ENCODE results near the gene VRK3.

Gene VRK3

DNA sequence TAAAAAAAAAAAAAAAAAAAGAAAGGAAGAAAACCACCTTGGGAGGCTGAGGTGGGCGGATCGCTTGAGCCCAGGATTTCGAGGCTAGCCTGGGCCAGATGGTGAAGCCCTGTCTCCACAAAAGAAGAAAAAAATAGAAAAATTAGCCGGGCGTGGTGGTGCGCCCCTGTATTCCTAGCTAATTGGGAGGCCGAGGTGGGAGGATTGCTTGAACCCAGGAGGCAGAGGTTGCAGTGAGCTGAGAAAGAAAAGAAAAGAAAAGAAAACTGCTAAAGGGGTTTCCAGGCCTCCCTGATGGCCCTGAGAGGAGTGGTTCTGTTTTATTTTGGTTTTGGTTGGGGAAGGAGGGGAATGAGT is 1.4 kb upstream of the VRK3 start:
- no peak for DNase-seq

DNA sequence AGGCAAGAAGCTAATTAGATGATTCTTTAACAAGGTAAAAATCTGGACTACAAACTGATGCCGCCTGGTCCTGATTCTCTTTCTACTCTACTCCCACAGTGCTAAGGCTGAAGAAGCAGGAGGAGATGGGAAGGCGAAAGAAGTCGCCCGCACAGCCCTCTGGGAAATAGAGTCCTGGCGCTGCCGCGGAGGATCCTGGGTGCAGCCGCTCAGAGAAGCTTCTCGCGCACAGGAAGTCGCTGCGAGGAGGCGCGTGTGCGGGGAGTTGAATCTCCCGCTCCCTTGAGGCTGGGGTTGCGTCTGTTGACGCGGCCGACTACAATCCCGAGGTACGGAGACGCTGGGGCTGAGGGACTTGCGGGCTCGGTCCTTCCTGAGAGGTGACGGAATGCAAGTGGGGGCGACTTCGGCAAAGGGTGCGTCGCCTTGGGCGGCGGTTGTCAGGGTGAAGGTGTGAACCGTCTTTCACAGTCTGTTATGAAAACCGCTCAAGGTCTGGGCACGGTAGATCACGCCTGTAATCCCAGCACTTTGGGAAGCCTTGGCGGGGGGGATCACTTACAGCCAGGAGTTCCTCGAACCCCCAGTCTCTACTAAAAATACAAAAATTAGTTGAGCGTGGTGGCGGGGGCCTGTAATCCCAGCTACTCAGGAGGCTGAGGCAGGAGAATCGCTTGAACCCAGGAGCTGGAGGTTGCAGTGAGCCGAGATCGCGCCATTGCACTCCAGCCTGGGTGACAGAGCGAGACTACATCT is 800 bp upstream of the VRK3 start, which contains the start of gene ZNF473:
Gene ZNF473 (plus strand): TSS at position 212 of the 756 bp plus-strand sequence. CDS start 5,078 bp downstream, outside the sequence.
- DNase-seq = peak; percentile 96

DNA sequence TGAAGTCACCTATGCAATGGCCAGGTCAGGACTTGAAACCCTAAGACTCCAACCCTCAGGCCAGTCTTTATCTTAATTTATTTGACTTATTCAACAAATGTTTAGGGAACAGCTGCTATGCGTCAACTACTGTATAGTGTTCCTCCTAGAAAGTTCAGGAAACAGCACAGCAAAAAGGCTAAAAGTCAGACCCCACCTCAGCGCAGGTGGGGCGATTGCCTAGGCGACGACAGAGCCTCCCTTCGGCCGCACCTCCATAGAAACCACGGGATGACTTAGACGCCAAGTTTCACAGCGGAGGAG is 502 bp downstream of the VRK3 start:
- no peak for DNase-seq

DNA sequence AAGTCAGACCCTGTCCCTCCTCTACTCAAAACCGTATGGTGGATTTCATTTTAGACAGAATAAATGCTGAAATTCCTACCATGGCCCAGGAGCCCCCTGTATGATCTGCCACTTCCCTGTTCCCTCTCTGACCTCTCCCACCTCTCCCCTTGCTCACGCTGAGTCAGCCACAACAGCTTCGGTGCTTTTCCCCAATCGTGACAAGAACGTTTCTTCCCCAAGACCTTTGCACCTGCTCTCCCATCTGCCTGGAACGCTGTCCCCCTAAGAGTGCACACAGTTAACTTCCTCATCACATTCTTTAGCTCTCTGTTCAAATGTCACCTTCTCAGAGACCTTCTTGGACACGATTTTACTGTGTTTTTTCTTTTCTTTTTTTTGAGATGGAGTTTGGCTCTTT is 2.3 kb downstream of the VRK3 start:
- DNase-seq = no peak

DNA sequence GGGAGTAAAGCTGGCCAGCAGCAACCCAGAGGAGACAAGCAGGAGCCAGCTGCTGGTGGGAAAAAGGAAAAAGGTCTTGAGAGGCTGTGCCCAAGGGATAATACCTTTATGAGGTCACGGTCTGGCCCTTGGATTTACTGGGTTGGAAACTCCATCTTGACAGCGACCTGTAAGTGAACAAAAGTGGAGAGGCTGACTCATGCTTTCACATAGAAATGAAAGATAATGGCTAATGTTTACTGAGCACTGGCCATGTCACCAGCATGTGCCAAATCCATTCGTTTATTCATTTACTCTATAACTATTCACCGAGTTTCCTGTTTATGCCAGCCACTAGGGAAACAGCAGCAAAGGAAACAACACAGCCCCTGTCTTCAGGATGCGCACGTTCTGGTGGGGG is 4.7 kb downstream of the VRK3 start:
- no peak for DNase-seq

DNA sequence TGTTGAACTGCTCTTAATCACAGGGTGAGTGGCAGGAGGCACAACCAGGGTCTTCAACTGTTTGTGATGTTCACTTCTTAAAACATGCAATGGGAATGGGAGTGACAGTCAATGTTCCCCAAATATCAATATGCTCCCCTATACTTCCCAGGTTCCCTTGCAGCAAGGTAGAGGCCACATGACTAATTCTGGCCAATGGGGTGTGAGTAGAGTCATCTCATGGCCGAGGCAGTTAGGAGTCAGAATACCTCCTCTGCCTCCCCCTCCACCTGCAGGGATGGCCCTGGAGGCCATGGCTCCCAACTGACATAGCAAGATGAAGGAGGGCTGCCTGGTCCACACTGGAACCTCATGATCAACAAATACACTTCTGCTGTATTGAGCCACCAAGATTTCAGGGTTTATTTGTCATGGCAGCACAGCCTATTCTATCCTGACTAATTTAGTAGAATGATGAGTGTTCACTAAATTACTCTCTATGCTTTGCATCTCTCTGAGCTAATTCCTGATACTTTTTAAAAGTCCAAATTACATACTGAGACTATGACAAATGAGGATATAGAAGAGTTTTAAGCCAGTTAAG is 8.9 kb downstream of the VRK3 start:
- DNase-seq = no peak

DNA sequence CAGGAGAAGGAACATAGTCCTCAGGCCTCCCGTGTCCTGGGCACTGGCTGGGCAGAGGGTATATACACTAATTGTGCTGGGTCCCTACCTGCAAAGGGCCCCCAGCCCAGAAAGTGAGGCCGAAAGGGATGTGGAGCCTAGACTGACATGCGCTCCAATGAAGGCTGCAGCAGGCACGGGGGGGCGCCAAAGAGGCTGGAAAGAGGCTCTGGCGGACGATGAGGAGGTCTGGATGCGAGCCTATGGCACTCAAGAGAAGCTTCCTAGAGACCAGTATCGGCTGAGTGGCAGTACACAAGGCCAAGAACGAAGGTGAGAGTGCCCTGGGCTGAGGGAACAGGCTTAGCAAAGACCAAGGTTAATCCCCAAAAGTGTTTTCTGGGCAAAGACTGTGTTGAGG is 16.6 kb downstream of the VRK3 start:
- DNase-seq = no peak

DNA sequence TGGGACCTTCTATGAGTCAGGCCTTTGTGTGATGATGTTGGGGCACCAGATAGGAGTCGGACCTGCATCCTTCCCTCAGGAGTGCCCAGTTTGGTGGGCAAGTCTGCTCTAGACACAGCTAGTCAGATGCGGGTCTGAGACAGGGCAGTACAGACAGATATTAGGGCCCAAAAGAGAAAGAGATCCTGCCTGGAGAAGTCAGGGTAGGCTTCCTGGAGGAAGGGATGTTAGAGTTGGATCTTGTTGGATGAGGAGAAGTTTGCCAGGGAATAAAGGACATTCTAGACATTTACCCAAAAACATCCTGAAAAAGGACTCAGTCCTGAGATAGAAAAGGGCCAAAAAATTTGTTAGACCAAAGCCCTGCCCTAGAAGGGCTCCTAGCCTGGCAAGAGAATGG is 17.2 kb downstream of the VRK3 start:
- DNase-seq = no peak

DNA sequence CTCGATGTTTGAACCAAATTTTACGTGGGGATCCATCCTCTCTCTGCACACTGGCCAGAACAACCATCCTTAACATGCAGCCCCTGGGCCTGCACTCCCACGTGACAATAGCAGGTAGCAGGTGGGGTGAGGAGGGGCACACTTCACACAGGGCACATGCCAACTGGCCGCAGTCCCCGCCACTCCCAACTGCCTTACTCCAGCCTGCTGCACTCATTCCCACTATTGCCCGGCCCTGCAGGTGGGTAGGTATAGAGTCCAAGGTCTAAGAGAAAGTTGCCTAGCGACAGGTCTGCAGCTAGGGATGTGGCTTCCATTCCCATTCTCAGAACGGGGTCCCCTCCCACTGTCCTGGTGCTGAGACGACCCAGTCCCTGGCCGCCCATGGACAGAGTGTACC is 18.0 kb downstream of the VRK3 start:
- DNase-seq = no peak

DNA sequence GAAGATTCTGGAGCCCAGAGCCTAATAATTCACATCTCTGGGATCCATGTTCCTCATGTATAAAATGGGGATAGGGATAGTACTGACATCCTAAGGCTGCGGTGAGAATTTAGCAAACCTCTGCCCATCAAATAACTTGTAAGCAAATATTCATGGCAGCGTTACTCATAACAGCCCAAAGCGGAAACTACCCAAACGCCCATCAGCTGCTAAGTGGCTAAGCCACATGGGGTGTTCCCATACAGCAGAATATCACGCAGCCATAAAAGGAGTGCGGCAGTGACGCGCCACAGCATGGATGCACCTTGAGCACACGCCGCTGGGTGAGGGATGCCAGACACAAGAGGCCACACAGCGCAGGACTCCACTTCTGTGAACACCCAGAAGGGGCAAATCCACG is 19.7 kb downstream of the VRK3 start:
- DNase-seq = no peak

DNA sequence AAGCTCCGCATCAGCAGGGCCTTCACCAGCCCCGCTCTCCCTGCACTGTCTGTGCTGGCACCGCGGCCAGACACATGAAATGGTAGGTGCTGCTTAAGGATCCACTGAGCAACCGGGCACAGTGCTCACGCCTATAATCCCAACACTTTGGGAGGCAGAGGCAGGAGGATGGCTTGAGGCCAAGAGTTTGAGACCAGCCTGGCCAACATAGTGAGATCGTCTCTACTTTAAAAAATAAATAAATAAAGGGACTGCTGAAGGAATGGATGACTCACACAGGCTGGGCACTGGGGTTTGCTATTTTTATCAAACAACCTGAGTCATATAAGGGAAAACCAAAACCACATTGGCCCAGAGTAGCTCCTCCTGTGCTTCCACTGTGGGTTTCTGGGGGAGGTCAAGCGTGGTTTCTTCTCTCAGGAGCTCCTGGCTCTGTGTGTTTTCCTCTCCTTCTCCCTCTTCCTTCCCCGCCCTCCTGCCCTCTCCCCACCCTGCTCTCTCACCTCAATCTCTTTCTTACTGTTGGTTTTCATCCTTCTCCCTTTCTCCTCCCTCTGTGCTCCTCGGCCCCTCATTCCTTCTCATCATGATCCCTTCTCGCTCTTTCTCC is 21.3 kb downstream of the VRK3 start:
- DNase-seq = peak; percentile 95

DNA sequence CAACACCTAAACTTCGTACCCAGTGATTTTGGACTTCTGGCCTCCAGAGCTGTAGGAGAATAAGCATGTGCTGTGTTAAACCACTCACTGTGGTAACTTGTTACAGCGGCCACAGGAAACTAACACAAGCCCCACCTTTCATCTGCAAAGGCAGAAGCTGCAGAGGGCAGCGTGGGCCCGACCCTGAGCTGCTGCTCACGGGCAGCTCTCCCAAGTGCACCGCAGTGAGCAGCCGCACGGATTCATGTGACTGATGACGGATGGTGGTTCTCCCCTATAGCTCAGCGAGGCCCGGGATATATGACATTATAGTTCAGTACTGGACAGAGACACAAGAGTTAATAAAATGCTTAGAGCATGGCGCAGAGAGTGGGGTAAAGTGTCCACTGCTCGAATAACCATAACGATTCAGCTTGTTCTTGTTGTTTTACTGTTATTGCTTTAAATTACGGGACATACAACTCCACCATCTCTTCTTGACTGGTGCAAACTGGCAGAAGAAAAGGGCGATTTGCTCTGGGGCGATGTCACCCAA is 21.9 kb downstream of the VRK3 start:
- no peak for DNase-seq

DNA sequence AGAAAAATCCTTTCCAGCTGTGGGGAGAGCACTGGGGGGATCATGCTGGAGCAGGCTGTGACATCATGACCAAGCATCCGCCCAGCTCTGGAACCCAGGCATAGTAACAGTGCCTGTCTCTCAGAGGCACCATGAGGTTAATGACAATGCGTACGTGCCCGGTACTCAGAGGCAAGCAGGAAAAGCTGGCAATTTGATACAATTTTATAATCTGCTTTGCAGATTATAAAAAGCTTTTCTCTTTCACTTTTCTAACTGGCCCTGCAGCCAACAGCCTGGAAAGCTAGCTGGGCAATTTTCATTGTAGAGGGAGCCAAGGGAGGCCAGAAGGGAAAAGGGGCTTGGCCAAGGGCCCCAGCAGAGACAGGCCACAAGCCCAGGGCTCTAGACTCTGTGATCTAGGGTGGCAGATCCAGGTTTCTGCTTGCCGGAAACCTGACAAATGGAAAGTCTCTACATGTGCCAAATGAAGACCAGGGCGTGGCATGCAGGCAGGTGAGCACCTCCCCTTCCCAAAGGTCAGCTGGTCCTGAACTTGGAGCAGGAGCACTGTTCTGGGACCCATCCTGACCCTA is 22.7 kb downstream of the VRK3 start:
- no peak for DNase-seq

DNA sequence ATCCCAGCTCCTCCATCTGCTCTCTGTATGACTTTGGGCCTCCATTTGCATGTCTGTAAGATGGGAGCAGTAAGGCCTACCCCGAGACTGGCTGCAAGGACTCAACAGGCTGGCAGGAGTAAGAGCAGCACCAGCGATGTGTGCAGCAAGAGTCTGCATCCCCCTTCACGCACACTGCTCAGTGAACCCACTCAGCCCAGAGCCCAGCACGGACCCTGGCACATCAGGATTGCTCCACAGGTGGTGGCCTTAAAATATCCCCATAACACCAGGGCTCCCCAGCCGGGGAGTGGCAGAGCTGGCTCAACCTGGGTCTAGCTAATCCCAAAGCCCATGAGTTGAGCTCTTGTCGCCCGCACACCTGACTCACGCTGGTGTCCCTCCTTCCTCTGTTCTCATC is 23.4 kb downstream of the VRK3 start:
- DNase-seq = no peak

DNA sequence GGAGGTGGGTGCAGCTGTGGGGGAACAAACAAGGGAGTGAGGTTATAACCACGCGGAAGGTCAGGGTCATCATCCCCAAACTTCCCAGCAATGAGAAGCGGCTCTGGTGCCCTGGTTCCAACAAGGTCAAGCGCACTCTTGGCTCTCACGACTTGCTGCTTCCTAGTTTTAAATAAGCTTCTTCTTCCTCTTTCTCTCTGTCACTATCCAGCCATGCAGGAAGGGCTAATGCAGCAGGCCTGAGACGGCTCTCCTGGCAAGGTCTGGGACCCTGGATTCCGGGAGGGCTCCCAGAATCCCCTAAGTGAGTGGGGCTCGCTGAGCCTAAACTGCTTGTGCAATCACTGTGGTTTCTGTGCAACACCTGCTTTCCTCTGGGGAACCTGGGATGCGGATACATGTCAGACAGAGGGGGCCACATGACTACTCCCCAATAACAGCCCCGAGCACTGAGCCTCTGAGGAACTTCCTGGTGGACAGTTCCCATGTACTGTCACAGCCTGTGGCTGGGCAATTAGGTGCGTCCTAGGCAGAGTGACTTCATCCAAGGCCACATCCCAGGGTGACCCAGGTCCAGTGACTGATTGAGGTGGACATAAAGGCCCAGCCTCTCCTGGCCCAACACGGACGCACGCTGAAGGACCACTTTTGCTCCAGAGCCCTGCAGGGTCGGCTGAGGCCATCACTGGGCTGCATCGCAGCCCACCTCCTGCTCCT is 24.2 kb downstream of the VRK3 start:
- DNase-seq = no peak

DNA sequence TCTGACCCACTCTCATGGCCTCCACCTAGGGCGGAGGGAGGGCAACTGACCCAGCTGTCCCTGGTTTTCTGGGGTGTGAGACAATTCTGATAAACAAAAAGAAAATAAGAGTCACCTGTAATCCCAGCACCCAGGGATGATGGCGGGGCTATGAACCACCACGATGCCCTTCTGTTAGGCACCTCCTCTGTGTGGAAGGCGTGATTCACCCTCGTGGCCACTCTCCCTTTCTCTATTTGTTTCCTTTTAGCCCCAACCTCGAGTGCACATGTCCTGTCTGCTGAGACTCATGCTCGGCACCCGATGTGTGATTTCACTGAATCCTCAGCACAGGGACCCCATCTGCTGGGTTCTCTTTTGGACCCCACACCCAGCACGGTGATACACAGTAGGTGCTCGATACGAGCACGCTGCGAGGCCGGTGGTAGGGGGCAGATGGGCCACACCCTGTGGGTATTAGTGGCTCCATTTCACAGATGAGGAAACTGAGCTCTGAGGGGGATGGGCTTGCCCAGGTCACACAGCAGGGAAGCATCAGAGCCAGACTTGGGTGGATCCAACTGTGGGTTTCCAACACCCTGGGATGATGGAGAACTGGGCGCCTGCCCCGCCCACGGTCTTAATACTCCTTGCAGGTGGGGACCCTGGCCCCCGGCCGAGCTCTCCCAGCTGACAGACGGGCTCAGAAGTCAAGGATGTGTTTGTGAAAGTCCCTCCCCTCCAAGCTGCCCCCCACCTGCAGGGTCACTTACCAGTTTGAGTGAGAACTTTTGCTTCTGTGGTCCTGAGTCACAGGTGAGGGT is 24.9 kb downstream of the VRK3 start:
- DNase-seq = no peak

DNA sequence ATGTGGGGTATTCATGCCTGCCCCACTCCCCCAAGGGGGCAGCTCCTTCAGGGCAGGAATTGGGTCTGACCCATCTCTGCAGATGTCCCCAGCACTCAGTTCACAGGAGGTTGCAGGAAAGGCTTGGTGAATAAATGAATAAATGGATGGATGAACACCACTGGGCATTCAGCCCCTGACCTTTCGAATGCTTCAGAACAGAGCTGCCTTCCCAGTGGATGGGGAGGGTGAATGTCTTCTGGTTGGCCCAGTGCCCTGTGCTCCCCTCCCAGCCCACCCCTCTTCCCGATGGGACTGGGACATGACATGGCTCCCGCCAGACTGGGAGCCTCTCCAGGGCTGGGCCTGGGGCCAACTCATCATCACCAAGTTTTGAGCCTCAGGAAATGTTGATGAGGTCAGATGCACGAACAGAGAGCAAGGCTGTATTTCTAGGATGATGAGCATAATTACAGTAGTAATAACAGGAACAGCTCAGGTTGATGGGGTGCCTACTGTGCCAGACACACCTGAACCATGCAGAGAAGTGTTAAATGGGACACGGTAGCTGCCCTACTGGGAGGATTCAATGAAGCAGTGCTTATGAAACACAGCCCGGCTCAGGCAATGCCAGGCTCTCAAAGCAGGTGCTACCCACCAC is 25.7 kb downstream of the VRK3 start:
- DNase-seq = no peak

DNA sequence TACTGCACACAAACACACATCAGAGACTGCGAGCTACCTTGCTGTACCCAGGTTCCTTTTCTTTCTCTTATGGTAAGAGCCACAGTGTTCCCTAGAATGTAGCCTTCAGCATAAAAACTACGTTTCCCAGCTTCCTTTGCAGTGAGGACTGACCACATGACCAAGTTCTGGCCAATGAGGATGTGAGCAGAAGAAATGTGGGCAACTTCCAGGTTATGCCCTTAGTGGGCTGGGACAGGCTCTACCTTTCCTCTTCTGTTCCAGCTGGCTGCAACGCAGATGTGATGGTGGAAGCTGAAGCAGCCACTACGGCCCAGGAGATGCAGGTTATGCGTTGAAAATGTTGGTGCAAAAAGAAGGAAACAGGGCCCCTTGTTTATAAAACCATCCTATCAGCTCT is 27.5 kb downstream of the VRK3 start:
- DNase-seq = no peak

DNA sequence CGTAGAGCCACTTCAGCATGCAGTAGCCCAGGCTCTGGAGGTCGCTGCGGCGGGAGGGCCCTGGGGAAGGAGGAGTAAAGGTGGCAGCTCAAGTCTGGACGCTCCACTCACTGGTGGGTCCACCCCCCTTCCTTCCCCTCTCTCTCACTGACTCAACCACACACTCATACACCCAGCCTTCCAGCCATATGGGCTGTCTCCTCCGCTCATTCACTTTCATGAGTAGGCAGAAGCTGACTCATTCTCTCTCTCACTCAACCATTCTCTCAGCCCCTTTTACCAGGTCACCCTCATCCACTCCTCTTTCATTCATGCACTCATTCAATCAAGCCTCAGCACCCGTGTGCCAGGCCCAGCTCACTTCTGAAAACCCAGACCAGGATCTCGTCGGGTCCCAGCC is 36.7 kb downstream of the VRK3 start:
- DNase-seq = peak; percentile 36

DNA sequence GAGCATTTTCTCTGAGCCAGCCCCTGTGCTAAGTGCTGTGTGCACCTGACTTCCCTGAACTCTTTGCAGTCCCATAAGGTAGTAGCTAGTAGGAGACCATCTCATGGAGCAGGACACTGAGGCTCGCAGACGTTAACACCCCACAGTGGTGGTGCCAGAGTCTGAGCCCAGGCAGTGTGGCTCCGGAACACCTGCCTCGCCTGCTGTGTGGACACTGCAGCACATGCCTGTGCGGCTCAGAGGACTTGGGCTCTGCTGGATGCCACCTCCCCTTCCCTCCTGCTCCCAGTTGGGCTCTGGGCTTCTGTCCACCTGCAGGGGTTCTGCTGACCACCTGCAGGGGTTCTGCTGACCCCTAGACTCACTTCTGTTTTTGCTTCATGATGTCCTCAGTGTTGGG is 37.2 kb downstream of the VRK3 start:
- DNase-seq = no peak

DNA sequence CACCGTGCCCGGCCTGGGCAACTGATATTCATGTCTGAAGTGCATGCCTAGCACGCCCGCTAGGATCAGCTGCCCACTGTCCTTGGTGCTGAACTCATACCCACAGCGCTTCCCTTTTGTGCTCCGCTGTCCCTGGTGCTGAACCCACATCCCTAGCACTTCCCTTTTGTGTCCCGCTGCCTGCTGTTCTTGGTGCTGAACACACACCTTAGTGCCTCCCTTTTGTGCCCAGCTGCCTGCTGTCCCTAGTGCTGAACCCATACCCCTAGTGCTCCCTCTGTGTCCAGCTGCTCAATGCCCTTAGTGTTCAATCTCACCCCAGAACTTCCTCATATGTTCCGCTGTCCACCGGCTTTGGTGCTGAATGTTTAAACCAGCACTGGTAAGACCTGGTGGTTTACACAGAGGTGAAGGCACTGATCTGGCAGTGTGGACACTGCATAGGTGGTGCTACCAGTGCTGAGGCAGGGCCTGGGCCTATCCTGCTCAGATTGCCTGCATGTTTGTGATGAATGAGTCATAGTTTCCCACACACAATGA is 37.9 kb downstream of the VRK3 start:
- DNase-seq = peak; percentile 90
